ENCODE data around the gene ADAMTS15. TPM values are rescaled to one million over a fixed set of nuclear protein-coding genes. Genes with fewer than 3 reads are reported as not detected.

Gene ADAMTS15
- total RNA-seq, 2 experiments from 2014 or later = 0.08 to 0.11 TPM

DNA sequence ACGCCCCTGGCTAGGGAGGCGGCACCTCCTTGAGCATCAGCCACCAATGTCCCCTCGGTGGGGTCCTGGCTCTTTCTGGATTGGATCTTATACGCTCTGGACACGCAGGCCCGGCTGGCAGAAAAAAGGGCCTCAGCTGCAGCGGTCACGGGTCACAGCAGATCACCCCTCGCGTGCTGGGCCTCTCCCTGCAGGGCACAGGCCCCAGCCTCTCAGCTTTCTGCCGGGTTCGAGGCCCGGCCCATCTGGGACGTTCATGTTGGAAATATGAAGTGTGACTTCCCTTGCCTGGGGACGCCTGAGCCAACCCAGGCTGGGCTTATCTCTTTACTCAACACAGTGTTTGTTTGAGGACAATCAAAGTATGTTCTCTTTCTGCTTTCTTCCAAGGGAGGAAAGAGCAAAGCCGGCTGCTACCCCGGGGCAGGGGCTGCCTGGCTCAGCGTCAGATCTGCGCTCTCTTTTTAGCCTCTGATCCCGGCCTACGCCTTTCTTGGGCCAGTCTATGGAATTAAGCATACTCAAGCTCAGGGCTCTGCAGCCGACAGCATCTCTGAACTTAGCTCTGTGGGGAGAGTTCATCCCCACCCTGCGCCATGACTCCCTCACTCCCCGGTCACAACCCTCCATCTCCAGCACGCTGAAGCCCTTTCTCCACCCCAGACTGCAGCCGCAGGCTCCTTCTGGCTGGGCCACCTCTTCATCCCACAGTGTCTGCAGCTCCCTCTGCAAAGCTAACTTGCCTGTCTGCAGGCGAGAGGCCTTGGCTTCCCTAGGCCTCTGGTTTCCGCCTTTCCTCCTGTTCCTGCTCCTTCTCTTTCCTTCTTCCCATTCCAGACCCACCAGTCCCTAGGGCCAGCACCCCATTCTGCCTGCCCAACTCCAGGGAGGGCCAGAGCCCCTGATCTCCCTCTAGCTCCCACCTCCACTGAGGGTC, 38.8 kb downstream of the ADAMTS15 start:
- intact Hi-C loops (cut with DNase I, micrococcal nuclease) = no loop called here
- H3K36me3 Mint-ChIP-seq (ENCODE audit: low read depth) = no peaks in the 10 kb centered on the region
- no peaks in the 10 kb centered on the region for H3K27me3 Mint-ChIP-seq
- no peaks in the 10 kb centered on the region for H3K4me1 ChIP-seq (ENCODE audit: insufficient read depth, low read length)
- CTCF ChIA-PET = no interaction called here
- H3K4me1 Mint-ChIP-seq (ENCODE audit: low read depth) = no peaks in the 10 kb centered on the region
- no peak overlapping the region for H3K4me3 Mint-ChIP-seq
- POLR2A ChIA-PET = no interaction called here
- H3K9me3 Mint-ChIP-seq = no peaks in the 10 kb centered on the region
- no peak overlapping the region for H3K27ac ChIP-seq (ENCODE audit: low read depth in 1 of 2, low read length in 2 of 2)
- H3K4me3 ChIP-seq (ENCODE audit: low read length) = no peak overlapping the region
- H3K36me3 ChIP-seq (ENCODE audit: insufficient read depth, low read length) = no peaks in the 10 kb centered on the region
- ATAC-seq (ENCODE audit: poor library complexity) (no peak), DNase-seq (no peak)
- TF ChIP-seq, protein P1, sequence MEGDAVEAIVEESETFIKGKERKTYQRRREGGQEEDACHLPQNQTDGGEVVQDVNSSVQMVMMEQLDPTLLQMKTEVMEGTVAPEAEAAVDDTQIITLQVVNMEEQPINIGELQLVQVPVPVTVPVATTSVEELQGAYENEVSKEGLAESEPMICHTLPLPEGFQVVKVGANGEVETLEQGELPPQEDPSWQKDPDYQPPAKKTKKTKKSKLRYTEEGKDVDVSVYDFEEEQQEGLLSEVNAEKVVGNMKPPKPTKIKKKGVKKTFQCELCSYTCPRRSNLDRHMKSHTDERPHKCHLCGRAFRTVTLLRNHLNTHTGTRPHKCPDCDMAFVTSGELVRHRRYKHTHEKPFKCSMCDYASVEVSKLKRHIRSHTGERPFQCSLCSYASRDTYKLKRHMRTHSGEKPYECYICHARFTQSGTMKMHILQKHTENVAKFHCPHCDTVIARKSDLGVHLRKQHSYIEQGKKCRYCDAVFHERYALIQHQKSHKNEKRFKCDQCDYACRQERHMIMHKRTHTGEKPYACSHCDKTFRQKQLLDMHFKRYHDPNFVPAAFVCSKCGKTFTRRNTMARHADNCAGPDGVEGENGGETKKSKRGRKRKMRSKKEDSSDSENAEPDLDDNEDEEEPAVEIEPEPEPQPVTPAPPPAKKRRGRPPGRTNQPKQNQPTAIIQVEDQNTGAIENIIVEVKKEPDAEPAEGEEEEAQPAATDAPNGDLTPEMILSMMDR (IDR thresholded peaks at IDR 0.05) = no peak
- H3K27me3 ChIP-seq (ENCODE audit: control insufficient read depth in 1 of 2, insufficient read depth in 2 of 2, low read length in 2 of 2) = no peaks in the 10 kb centered on the region
- H3K27ac Mint-ChIP-seq = no peak overlapping the region
- no peaks in the 10 kb centered on the region for H3K9me3 ChIP-seq (ENCODE audit: control insufficient read depth in 1 of 2, insufficient read depth in 1 of 2, low read length in 2 of 2)

DNA sequence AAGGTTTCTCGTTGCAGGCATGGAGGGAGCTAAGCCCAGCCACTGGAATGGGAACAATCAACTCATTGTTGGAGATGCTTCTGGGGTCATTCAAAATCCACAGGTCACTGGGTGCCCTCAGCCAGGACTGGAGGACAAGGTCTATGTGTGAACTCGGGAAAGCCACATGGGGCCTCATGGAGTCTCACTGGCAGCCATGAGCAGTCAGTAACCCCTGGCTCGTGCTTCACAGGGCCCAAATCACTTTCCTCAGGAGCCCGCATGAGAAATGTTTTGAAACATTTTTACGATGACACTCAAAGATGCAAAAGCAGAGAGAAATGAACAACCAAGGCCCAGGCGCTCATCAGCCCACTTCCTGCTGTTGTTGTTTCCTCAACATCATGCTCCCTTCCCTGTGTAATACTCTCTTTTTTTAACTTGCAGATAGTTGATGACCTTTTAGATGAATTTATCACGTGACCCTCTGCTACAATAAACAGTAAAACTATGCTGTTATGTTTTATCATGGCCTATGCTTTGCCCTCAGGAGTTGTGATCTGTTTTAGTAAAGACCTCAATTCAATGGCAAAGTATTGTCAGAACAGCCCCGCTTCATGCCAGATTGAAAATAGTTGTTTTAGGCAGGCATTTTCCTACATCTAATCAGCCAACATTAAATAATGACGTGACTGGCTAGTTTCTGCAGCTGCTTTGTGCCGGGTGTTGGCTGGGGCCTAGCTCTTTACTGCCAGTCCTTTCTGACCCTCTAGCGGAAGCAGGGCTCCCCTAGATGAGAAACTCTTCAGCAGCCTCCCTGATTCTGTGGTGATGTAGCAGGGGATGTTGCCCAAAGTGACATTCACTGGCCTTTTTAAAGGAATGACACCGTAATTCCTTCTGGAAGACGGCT, 39.7 kb downstream of the ADAMTS15 start:
- H3K36me3 Mint-ChIP-seq (ENCODE audit: low read depth) = no peaks in the 10 kb centered on the region
- no peaks in the 10 kb centered on the region for H3K4me1 Mint-ChIP-seq (ENCODE audit: low read depth)
- Histone ChIP-seq H3K27me3 (ENCODE audit: control insufficient read depth in 1 of 2, insufficient read depth in 2 of 2, low read length in 2 of 2) (no peaks in the 10 kb centered on the region), H3K27ac (ENCODE audit: low read depth in 1 of 2, low read length in 2 of 2) (no peak overlapping the region), H3K4me3 (ENCODE audit: low read length) (no peak overlapping the region), H3K4me1 (ENCODE audit: insufficient read depth, low read length) (no peaks in the 10 kb centered on the region), H3K9me3 (ENCODE audit: control insufficient read depth in 1 of 2, insufficient read depth in 1 of 2, low read length in 2 of 2) (no peaks in the 10 kb centered on the region), H3K36me3 (ENCODE audit: insufficient read depth, low read length) (no peaks in the 10 kb centered on the region)
- no peaks in the 10 kb centered on the region for H3K9me3 Mint-ChIP-seq
- DNase-seq (no peak), ATAC-seq (ENCODE audit: poor library complexity) (no peak)
- ChIA-PET CTCF (no interaction called here), POLR2A (no interaction called here)
- no peaks in the 10 kb centered on the region for H3K27me3 Mint-ChIP-seq
- intact Hi-C loops (cut with DNase I, micrococcal nuclease) = no loop called here
- H3K4me3 Mint-ChIP-seq = no peak overlapping the region
- TF ChIP-seq, protein P1 (IDR thresholded peaks at IDR 0.05) = no peak
- no peak overlapping the region for H3K27ac Mint-ChIP-seq

- no peaks in the 10 kb centered on the region for H3K27me3 Mint-ChIP-seq
- Histone ChIP-seq H3K4me1 (ENCODE audit: insufficient read depth, low read length) (no peaks in the 10 kb centered on the region), H3K27ac (ENCODE audit: low read depth in 1 of 2, low read length in 2 of 2) (no peak overlapping the region), H3K9me3 (ENCODE audit: control insufficient read depth in 1 of 2, insufficient read depth in 1 of 2, low read length in 2 of 2) (no peaks in the 10 kb centered on the region), H3K4me3 (ENCODE audit: low read length) (no peak overlapping the region), H3K36me3 (ENCODE audit: insufficient read depth, low read length) (no peaks in the 10 kb centered on the region), H3K27me3 (ENCODE audit: control insufficient read depth in 1 of 2, insufficient read depth in 2 of 2, low read length in 2 of 2) (no peaks in the 10 kb centered on the region)
- no peak overlapping the region for H3K4me3 Mint-ChIP-seq
- H3K9me3 Mint-ChIP-seq = no peaks in the 10 kb centered on the region
- ATAC-seq (ENCODE audit: poor library complexity) = no peak
- TF ChIP-seq, protein P1 (IDR thresholded peaks at IDR 0.05) = no peak
- no peak for DNase-seq
- no peak overlapping the region for H3K27ac Mint-ChIP-seq
- ChIA-PET CTCF (no interaction called here), POLR2A (no interaction called here)
- intact Hi-C loops (cut with DNase I, micrococcal nuclease) = no loop called here
- H3K4me1 Mint-ChIP-seq (ENCODE audit: low read depth) = no peaks in the 10 kb centered on the region
- H3K36me3 Mint-ChIP-seq (ENCODE audit: low read depth) = no peaks in the 10 kb centered on the region
These were observed 40.6 kb downstream of the ADAMTS15 start for GRCh38 chr11:130488848-130489584.
